ENCODE measurements around the gene CACNB4.

The CACNB4 gene

DNA sequence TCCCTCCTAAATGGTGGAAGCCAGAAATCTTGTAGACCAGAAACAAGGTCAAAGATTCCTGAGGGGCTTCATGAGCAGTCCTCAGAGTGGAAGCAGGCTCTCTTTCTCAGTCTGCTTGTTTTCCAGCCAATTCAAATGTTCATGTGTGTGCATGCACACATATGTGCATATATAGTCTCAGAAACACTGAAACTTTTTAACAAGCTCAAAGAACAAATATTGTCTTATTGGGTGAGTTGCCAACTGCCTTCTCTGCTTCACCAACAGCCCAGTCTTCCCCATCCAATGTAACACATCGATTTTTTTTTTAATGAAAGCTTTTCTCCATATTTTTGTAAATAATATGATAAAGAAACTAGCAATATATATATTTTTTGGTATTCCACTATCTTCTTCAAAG lies 3.7 kb downstream of the CACNB4 start:
- no peak overlapping the region for H2BK5ac ChIP-seq (ENCODE audit: low read depth, low read length, poor library complexity)
- no peak overlapping the region for H2AK5ac ChIP-seq (ENCODE audit: low read length)
- H3K4ac ChIP-seq (ENCODE audit: low read depth, low read length) = no peak overlapping the region
- H3K23ac ChIP-seq (ENCODE audit: low read length) = no peak overlapping the region
- H3K79me2 ChIP-seq (ENCODE audit: control insufficient read depth, insufficient read depth, low read length, poor library complexity) = no peaks in the 10 kb centered on the region
- no peak overlapping the region for H2AFZ ChIP-seq (ENCODE audit: insufficient read depth, low read length, poor library complexity)
- no peak for DNase-seq
- H4K8ac ChIP-seq (ENCODE audit: low read depth, low read length) = no peak overlapping the region
- no peak overlapping the region for H2BK120ac ChIP-seq (ENCODE audit: insufficient read depth, low read length, poor library complexity)
- no peak overlapping the region for H3K4me2 ChIP-seq (ENCODE audit: low read length)
- H3K9me3 ChIP-seq (ENCODE audit: insufficient read depth, low read depth, low read length) = peaks cover 3% of the 10 kb centered on the region
- H4K91ac ChIP-seq (ENCODE audit: low read depth, low read length) = no peak overlapping the region
- no peak overlapping the region for H3K9ac ChIP-seq (ENCODE audit: low read length)
- no CpG with 5 or more reads among the region's 1 CpG for WGBS (ENCODE audit: extremely low coverage, insufficient coverage, insufficient read length)
- H3K4me3 ChIP-seq (ENCODE audit: low read depth, low read length) = no peak overlapping the region
- H3K18ac ChIP-seq (ENCODE audit: low read length) = no peak overlapping the region
- H3K36me3 ChIP-seq (ENCODE audit: control insufficient read depth in 1 of 2, insufficient read depth in 2 of 2, low read length in 2 of 2) = no peaks in the 10 kb centered on the region
- no peak overlapping the region for H3K27ac ChIP-seq (ENCODE audit: low read depth, low read length)
- H3K14ac ChIP-seq (ENCODE audit: low read length) = no peak overlapping the region
- peaks cover 9 to 17% of the 10 kb centered on the region in 2 experiments for H3K4me1 ChIP-seq (ENCODE audit: control insufficient read depth in 1 of 2, insufficient read depth in 2 of 2, low read length in 2 of 2)
- no peak overlapping the region for H4K12ac ChIP-seq (ENCODE audit: low read depth, low read length)
- peaks cover 24% of the 10 kb centered on the region for H3K27me3 ChIP-seq (ENCODE audit: insufficient read depth, low read length)
- no peaks in the 10 kb centered on the region for H3K79me1 ChIP-seq (ENCODE audit: low read length)
- no peak overlapping the region for H2BK12ac ChIP-seq (ENCODE audit: low read length)

DNA sequence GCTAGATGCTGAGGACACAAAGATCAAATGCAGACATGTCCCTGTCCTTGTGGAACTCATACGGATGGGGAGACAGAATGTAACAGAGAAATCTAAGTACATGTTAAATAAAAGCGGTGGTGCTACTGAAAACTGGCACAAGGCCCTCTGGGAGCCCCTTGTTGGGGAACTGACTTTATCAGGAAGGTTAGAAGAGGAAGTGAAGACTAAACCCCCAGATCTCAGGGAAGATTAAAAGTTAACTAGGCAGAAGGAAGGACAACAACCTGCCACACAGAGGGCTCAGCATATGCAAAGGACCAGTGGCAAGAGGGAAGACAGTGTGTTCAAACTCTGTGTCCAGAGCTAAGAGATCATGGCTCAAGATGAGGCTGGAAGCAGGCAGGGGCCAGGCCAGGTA lies 4.8 kb downstream of the CACNB4 start:
- no peak overlapping the region for H2AFZ ChIP-seq (ENCODE audit: insufficient read depth, low read length, poor library complexity)
- no peak overlapping the region for H3K4me3 ChIP-seq (ENCODE audit: low read depth, low read length)
- no peak overlapping the region for H3K18ac ChIP-seq (ENCODE audit: low read length)
- H4K8ac ChIP-seq (ENCODE audit: low read depth, low read length) = no peak overlapping the region
- no peak overlapping the region for H3K14ac ChIP-seq (ENCODE audit: low read length)
- no peak overlapping the region for H2BK120ac ChIP-seq (ENCODE audit: insufficient read depth, low read length, poor library complexity)
- no peak overlapping the region for H4K91ac ChIP-seq (ENCODE audit: low read depth, low read length)
- H4K12ac ChIP-seq (ENCODE audit: low read depth, low read length) = no peak overlapping the region
- H3K9me3 ChIP-seq (ENCODE audit: insufficient read depth, low read depth, low read length) = peaks cover 3% of the 10 kb centered on the region
- H3K4me1 ChIP-seq (ENCODE audit: control insufficient read depth in 1 of 2, insufficient read depth in 2 of 2, low read length in 2 of 2) = peaks cover 5 to 16% of the 10 kb centered on the region in 2 experiments
- no peak for DNase-seq
- peaks cover 17% of the 10 kb centered on the region for H3K27me3 ChIP-seq (ENCODE audit: insufficient read depth, low read length)
- H3K23ac ChIP-seq (ENCODE audit: low read length) = no peak overlapping the region
- H3K4me2 ChIP-seq (ENCODE audit: low read length) = no peak overlapping the region
- H3K9ac ChIP-seq (ENCODE audit: low read length) = no peak overlapping the region
- no peaks in the 10 kb centered on the region for H3K36me3 ChIP-seq (ENCODE audit: control insufficient read depth in 1 of 2, insufficient read depth in 2 of 2, low read length in 2 of 2)
- no peak overlapping the region for H2AK5ac ChIP-seq (ENCODE audit: low read length)
- H3K79me1 ChIP-seq (ENCODE audit: low read length) = no peaks in the 10 kb centered on the region
- H3K79me2 ChIP-seq (ENCODE audit: control insufficient read depth, insufficient read depth, low read length, poor library complexity) = no peaks in the 10 kb centered on the region
- H3K4ac ChIP-seq (ENCODE audit: low read depth, low read length) = no peak overlapping the region
- WGBS (ENCODE audit: extremely low coverage, insufficient coverage, insufficient read length) = no CpG with 5 or more reads among the region's 2 CpGs
- no peak overlapping the region for H2BK12ac ChIP-seq (ENCODE audit: low read length)
- H3K27ac ChIP-seq (ENCODE audit: low read depth, low read length) = no peak overlapping the region
- H2BK5ac ChIP-seq (ENCODE audit: low read depth, low read length, poor library complexity) = no peak overlapping the region

DNA sequence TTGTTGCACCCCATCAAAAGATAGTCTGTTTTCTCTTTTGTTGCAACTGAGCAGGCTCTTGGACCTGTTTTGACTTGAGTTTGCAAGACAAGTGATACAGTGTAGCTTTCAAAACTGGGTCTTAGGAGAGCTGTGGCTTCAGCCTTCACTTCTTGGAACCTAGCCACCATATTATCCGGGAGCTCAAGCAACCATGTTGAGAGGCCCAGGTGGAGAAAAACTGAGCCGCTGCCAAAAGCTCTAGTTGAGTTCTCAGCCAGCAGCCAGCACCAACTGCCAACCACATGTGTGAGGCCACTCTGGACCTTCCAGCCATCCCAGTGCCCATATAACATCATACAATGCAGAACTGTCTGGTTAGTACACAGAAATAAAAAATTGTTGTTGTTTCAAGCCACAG lies 5.4 kb downstream of the CACNB4 start:
- Histone ChIP-seq H3K27ac (ENCODE audit: low read depth, low read length) (no peak overlapping the region), H3K4me3 (ENCODE audit: low read depth, low read length) (no peak overlapping the region), H2AFZ (ENCODE audit: insufficient read depth, low read length, poor library complexity) (no peak overlapping the region), H3K79me1 (ENCODE audit: low read length) (no peaks in the 10 kb centered on the region), H3K9me3 (ENCODE audit: insufficient read depth, low read depth, low read length) (no peaks in the 10 kb centered on the region), H4K91ac (ENCODE audit: low read depth, low read length) (no peak overlapping the region), H2BK12ac (ENCODE audit: low read length) (no peak overlapping the region), H3K9ac (ENCODE audit: low read length) (no peak overlapping the region), H3K14ac (ENCODE audit: low read length) (no peak overlapping the region), H3K79me2 (ENCODE audit: control insufficient read depth, insufficient read depth, low read length, poor library complexity) (no peaks in the 10 kb centered on the region), H3K27me3 (ENCODE audit: insufficient read depth, low read length) (peaks cover 12% of the 10 kb centered on the region), H2BK120ac (ENCODE audit: insufficient read depth, low read length, poor library complexity) (no peak overlapping the region), H3K23ac (ENCODE audit: low read length) (no peak overlapping the region), H4K8ac (ENCODE audit: low read depth, low read length) (no peak overlapping the region), H3K36me3 (ENCODE audit: control insufficient read depth in 1 of 2, insufficient read depth in 2 of 2, low read length in 2 of 2) (no peaks in the 10 kb centered on the region), H3K4me2 (ENCODE audit: low read length) (no peak overlapping the region), H2BK5ac (ENCODE audit: low read depth, low read length, poor library complexity) (no peak overlapping the region), H3K18ac (ENCODE audit: low read length) (no peak overlapping the region), H3K4me1 (ENCODE audit: control insufficient read depth in 1 of 2, insufficient read depth in 2 of 2, low read length in 2 of 2) (peaks cover 5 to 10% of the 10 kb centered on the region in 2 experiments), H2AK5ac (ENCODE audit: low read length) (no peak overlapping the region), H4K12ac (ENCODE audit: low read depth, low read length) (no peak overlapping the region), H3K4ac (ENCODE audit: low read depth, low read length) (no peak overlapping the region)
- DNase-seq = no peak
- WGBS (ENCODE audit: extremely low coverage, insufficient coverage, insufficient read length) = no CpG with 5 or more reads among the region's 2 CpGs

DNA sequence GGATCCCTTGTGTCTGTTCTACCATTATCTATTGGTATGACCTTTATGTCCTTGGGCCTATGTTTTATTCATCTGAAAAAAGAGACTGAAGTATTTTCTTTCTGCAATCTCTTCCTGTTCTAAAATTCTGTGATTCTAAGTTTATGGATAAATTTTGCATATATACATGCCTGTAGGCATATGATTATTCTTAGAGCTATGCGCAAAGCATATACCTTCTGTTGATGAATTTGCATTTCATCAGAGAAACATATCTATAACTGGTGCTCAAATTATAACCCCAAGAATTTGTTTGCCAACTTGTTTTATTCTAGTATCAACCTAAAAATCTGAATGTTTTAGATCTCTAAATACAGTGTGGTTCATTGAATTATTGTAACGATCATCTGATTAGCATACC lies 6.7 kb downstream of the CACNB4 start:
- H3K9me3 ChIP-seq (ENCODE audit: insufficient read depth, low read depth, low read length) = no peaks in the 10 kb centered on the region
- no peaks in the 10 kb centered on the region for H3K36me3 ChIP-seq (ENCODE audit: control insufficient read depth in 1 of 2, insufficient read depth in 2 of 2, low read length in 2 of 2)
- H3K4me1 ChIP-seq (ENCODE audit: control insufficient read depth in 1 of 2, insufficient read depth in 2 of 2, low read length in 2 of 2) = no peaks in the 10 kb centered on the region
- no peak overlapping the region for H3K27ac ChIP-seq (ENCODE audit: low read depth, low read length)
- no peak overlapping the region for H4K91ac ChIP-seq (ENCODE audit: low read depth, low read length)
- no peak overlapping the region for H2BK120ac ChIP-seq (ENCODE audit: insufficient read depth, low read length, poor library complexity)
- no peak overlapping the region for H3K4ac ChIP-seq (ENCODE audit: low read depth, low read length)
- H2BK12ac ChIP-seq (ENCODE audit: low read length) = no peak overlapping the region
- no peaks in the 10 kb centered on the region for H3K79me1 ChIP-seq (ENCODE audit: low read length)
- no CpG with 5 or more reads among the region's 2 CpGs for WGBS (ENCODE audit: extremely low coverage, insufficient coverage, insufficient read length)
- H3K4me2 ChIP-seq (ENCODE audit: low read length) = no peak overlapping the region
- no peak for DNase-seq
- no peak overlapping the region for H2AFZ ChIP-seq (ENCODE audit: insufficient read depth, low read length, poor library complexity)
- no peak overlapping the region for H3K9ac ChIP-seq (ENCODE audit: low read length)
- H3K14ac ChIP-seq (ENCODE audit: low read length) = no peak overlapping the region
- H3K27me3 ChIP-seq (ENCODE audit: insufficient read depth, low read length) = no peaks in the 10 kb centered on the region
- H2AK5ac ChIP-seq (ENCODE audit: low read length) = no peak overlapping the region
- no peak overlapping the region for H3K18ac ChIP-seq (ENCODE audit: low read length)
- H3K4me3 ChIP-seq (ENCODE audit: low read depth, low read length) = no peak overlapping the region
- no peak overlapping the region for H4K12ac ChIP-seq (ENCODE audit: low read depth, low read length)
- no peak overlapping the region for H3K23ac ChIP-seq (ENCODE audit: low read length)
- H3K79me2 ChIP-seq (ENCODE audit: control insufficient read depth, insufficient read depth, low read length, poor library complexity) = no peaks in the 10 kb centered on the region
- no peak overlapping the region for H2BK5ac ChIP-seq (ENCODE audit: low read depth, low read length, poor library complexity)
- H4K8ac ChIP-seq (ENCODE audit: low read depth, low read length) = no peak overlapping the region
